Measurements from ENCODE around the gene PRKRA. TPM values are rescaled to one million over a fixed set of nuclear protein-coding genes. Genes with fewer than 3 reads are reported as not detected.

The PRKRA gene
- total RNA-seq, 1 experiment from 2014 or later, result 60.2 TPM

DNA sequence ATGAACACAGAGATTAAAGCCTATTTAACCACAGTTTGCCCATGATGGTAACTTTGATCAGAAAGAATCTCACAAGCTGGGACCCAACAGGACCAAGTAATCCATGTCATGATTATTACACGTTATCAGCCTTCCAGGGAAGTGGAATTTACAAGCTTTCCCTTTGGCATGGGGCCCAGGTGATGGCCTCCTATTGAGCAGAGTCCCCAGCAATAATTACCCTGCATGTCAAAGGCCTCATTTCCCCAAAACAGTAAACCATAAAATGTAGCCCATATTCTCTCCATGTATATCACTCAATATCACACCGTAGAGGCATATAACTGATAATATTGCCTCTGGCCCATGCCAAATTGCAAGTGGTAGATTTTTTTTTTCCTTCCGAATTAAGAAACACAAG, 38.9 kb downstream of the PRKRA start:
- no peaks in the 10 kb centered on the region for H3K9me3 Mint-ChIP-seq (ENCODE audit: unreplicated experiment)
- ChIA-PET POLR2A (no interaction called here), CTCF (no interaction called here)
- H3K27me3 ChIP-seq (replicated peaks; ENCODE audit: control insufficient read depth, insufficient read depth, low read length), result no peaks in the 10 kb centered on the region
- no TSS peak for BruUV-seq (replicated peaks)
- intact Hi-C loops (cut with micrococcal nuclease; ENCODE audit: unreplicated experiment), result loop anchor here (10.0 kb wide), 1 partner anchor 427 kb away; no protein-coding TSS in a partner anchor
- no peak for DNase-seq
- H3K9me3 ChIP-seq, result no peaks in the 10 kb centered on the region
- H3K27me3 Mint-ChIP-seq (ENCODE audit: insufficient read depth, unreplicated experiment), result no peaks in the 10 kb centered on the region
- no peaks in the 10 kb centered on the region for H3K4me1 Mint-ChIP-seq (ENCODE audit: low read depth, unreplicated experiment)
- TF ChIP-seq, protein P1, sequence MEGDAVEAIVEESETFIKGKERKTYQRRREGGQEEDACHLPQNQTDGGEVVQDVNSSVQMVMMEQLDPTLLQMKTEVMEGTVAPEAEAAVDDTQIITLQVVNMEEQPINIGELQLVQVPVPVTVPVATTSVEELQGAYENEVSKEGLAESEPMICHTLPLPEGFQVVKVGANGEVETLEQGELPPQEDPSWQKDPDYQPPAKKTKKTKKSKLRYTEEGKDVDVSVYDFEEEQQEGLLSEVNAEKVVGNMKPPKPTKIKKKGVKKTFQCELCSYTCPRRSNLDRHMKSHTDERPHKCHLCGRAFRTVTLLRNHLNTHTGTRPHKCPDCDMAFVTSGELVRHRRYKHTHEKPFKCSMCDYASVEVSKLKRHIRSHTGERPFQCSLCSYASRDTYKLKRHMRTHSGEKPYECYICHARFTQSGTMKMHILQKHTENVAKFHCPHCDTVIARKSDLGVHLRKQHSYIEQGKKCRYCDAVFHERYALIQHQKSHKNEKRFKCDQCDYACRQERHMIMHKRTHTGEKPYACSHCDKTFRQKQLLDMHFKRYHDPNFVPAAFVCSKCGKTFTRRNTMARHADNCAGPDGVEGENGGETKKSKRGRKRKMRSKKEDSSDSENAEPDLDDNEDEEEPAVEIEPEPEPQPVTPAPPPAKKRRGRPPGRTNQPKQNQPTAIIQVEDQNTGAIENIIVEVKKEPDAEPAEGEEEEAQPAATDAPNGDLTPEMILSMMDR (IDR thresholded peaks at IDR 0.05; ENCODE audit: insufficient read depth in 1 of 2, low read depth in 1 of 2, low read length in 1 of 2, severe bottlenecking in 1 of 2, unreplicated experiment in 1 of 2), result no peak
- H3K4me3 Mint-ChIP-seq (ENCODE audit: unreplicated experiment), result no peak overlapping the region
- no peak overlapping the region for H3K4me3 ChIP-seq (ENCODE audit: low read depth, low read length)
- no peaks in the 10 kb centered on the region for H3K36me3 Mint-ChIP-seq (ENCODE audit: insufficient read depth, unreplicated experiment)
- H3K36me3 ChIP-seq (ENCODE audit: control insufficient read depth, insufficient read depth, low read length), result no peaks in the 10 kb centered on the region
- no peaks in the 10 kb centered on the region for H3K4me1 ChIP-seq
- no peak overlapping the region for H3K27ac Mint-ChIP-seq (ENCODE audit: unreplicated experiment)

DNA sequence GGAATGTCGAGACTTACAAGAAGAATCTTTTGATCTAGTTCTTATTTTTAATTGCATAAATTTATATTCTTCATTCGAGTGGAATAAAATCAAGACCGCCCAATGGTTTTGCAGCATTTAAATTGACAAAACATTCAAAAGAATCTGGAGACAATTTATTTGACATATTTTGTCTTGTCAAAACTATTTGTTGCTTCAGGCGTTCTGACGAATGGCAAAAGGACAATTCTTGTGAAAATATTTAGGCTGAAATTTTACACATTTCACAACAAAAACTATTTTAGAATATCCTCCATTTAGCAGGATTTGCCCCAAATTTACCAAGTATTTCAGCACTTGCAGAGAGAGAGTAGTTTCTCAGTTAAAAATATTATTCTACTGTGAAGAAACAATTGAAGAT, 41.7 kb downstream of the PRKRA start:
- POLR2A ChIA-PET, result no interaction called here
- Histone ChIP-seq H3K4me3 (ENCODE audit: low read depth, low read length) (no peak overlapping the region), H3K36me3 (ENCODE audit: control insufficient read depth, insufficient read depth, low read length) (no peaks in the 10 kb centered on the region), H3K9me3 (no peaks in the 10 kb centered on the region), H3K27me3 (replicated peaks; ENCODE audit: control insufficient read depth, insufficient read depth, low read length) (no peaks in the 10 kb centered on the region), H3K4me1 (no peaks in the 10 kb centered on the region; the same call in 1 of the 2 replicates)
- Mint-ChIP-seq H3K4me3 (ENCODE audit: unreplicated experiment) (no peak overlapping the region), H3K27me3 (ENCODE audit: insufficient read depth, unreplicated experiment) (no peaks in the 10 kb centered on the region), H3K4me1 (ENCODE audit: low read depth, unreplicated experiment) (peaks cover 3% of the 10 kb centered on the region), H3K36me3 (ENCODE audit: insufficient read depth, unreplicated experiment) (no peaks in the 10 kb centered on the region), H3K27ac (ENCODE audit: unreplicated experiment) (no peak overlapping the region), H3K9me3 (ENCODE audit: unreplicated experiment) (no peaks in the 10 kb centered on the region)
- no peak for DNase-seq
- TF ChIP-seq, protein P1 (IDR thresholded peaks at IDR 0.05; ENCODE audit: insufficient read depth in 1 of 2, low read depth in 1 of 2, low read length in 1 of 2, severe bottlenecking in 1 of 2, unreplicated experiment in 1 of 2), result no peak
- intact Hi-C loops (cut with micrococcal nuclease; ENCODE audit: unreplicated experiment), result no loop called here
- no TSS peak for BruUV-seq (replicated peaks)
- CTCF ChIA-PET, result no interaction called here

DNA sequence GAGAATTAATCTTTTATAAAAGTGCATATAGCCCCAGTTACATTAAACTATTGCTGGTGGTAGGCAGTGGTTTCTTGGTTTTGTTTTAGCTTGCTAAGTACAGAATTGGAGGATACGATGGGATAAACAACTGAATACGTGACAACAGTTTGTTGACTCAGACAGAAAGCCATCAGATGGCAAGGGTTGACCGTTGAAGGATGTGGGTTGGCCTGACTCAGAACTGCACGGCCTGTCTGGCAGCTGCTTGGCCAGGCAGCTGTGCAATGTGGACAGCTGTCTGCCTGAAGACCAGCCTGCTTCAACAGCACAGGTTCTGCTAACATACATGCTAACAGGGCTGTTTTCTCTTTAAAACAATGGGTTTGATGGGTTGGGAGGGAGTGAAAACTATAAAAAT, 46.6 kb downstream of the PRKRA start:
- Mint-ChIP-seq H3K27me3 (ENCODE audit: insufficient read depth, unreplicated experiment) (no peaks in the 10 kb centered on the region), H3K9me3 (ENCODE audit: unreplicated experiment) (no peaks in the 10 kb centered on the region), H3K4me1 (ENCODE audit: low read depth, unreplicated experiment) (peaks cover 14% of the 10 kb centered on the region), H3K4me3 (ENCODE audit: unreplicated experiment) (no peak overlapping the region), H3K27ac (ENCODE audit: unreplicated experiment) (no peak overlapping the region), H3K36me3 (ENCODE audit: insufficient read depth, unreplicated experiment) (no peaks in the 10 kb centered on the region)
- no peak overlapping the region for H3K4me3 ChIP-seq (ENCODE audit: low read depth, low read length)
- no peaks in the 10 kb centered on the region; the same call in 1 of the 2 replicates for H3K4me1 ChIP-seq
- CTCF ChIA-PET, result interaction anchor here (1.3 kb wide), 1 partner anchor 10 kb away, joined by 6 read pairs; no protein-coding TSS in a partner anchor
- BruUV-seq (replicated peaks), result no TSS peak
- no peak for DNase-seq
- intact Hi-C loops (cut with micrococcal nuclease; ENCODE audit: unreplicated experiment), result no loop called here
- H3K27me3 ChIP-seq (replicated peaks; ENCODE audit: control insufficient read depth, insufficient read depth, low read length), result no peaks in the 10 kb centered on the region
- TF ChIP-seq, protein P1 (IDR thresholded peaks at IDR 0.05; ENCODE audit: insufficient read depth in 1 of 2, low read depth in 1 of 2, low read length in 1 of 2, severe bottlenecking in 1 of 2, unreplicated experiment in 1 of 2), result no peak
- H3K36me3 ChIP-seq (ENCODE audit: control insufficient read depth, insufficient read depth, low read length), result no peaks in the 10 kb centered on the region
- POLR2A ChIA-PET, result no interaction called here
- no peaks in the 10 kb centered on the region for H3K9me3 ChIP-seq

Data from Caco-2 (cell line).